NCI-H1436 (cell line): ENCODE data around the gene MAD2L1BP.
A peak's percentile ranks its signal among the peaks of the same experiment; 100 is the strongest.

ENCODE experiments used
- DNase-seq: peaks from one replicate; lab custom pipeline; 2025; lab: John Stamatoyannopoulos, UW

MAD2L1BP gene

GRCh38 chr6:43667245-43668150 lies 31.9 kb downstream of the MAD2L1BP start:
- peak; percentile 71 for DNase-seq

DNA sequence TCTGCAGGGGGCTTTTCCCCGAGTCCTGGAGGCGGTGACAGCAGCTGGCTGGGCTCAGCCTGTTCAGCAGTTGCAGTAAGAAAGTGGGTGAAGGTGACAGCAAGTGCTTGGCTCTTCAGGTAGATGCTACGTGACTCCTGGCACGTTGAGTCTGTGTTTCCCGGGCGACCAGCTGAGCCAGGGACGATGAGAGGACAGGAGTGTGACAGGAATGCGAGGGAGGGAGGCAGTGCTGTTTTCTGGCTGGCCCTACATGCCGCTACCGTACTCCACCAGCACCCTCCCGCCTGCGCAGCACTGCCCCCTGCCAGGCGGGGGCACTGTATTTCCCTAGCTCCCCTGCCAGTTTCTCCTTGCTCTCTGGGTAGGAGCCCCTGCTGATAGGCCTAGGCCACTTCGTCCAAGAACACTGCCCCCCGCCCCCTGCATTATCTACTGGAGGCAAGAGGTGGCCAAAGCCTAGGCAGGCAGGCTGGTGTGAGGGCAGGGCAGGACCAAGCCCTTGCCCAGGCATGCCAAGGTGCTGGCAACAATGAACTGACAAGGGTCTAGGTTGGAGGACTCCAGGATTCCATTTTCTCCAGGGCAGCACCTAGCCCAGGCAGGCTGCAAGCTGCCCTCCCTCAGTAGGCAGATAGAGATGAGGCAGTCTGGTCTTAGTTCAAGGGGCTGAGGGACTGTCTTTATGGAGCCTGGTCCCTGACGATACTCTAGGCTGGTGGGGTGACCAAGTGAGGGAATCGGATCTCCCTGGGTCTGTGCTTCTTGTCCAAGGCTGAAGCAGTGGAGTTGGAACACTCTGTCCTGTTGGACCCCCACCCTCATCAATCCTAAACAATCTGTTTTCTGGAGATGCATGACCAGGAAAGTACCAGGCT lies 32.8 kb downstream of the MAD2L1BP start:
- DNase-seq, result peak; percentile 72

DNA sequence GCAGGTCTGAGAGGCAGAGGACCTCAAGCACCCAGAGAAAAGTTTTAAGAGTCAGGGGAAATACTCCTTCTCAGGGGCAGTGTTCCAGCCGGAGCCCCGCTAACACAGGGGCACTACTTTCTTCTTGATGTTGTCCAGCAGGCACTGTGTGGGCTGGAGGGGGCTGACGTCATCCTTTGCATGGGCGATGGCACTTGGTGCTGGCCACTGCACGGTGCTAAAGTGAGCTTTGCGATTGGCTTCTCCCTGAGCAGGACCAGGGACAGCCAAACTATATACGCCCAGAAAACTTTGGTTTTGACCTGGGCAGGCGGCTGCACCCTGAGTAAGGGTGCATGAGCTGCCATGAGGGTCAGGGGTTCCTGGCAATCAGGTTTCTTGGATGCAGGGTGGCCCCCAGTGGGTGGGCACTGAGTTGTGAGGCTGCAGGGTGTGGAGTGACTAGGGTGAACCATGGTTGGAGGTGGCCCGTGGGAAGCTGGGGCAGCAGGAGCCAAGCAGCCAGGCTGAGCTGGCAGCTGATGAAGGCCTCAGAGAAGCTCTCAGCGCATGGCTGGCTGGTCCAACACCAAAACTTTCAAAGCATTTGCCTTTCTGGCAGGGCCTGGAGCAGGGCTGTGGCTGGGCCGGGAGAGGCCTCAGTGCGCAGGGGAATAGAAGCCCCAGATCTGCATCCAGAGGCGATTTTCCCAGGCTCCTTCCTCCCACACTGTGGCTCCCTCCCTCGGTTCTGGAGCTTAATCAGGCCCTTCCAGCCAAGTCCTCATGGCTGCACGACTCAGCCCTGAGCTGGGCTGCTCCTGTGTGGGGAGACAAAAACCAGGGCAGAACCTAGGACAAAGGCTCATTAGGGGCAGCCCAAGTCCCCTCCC lies 33.6 kb downstream of the MAD2L1BP start:
- DNase-seq, result no peak

DNA sequence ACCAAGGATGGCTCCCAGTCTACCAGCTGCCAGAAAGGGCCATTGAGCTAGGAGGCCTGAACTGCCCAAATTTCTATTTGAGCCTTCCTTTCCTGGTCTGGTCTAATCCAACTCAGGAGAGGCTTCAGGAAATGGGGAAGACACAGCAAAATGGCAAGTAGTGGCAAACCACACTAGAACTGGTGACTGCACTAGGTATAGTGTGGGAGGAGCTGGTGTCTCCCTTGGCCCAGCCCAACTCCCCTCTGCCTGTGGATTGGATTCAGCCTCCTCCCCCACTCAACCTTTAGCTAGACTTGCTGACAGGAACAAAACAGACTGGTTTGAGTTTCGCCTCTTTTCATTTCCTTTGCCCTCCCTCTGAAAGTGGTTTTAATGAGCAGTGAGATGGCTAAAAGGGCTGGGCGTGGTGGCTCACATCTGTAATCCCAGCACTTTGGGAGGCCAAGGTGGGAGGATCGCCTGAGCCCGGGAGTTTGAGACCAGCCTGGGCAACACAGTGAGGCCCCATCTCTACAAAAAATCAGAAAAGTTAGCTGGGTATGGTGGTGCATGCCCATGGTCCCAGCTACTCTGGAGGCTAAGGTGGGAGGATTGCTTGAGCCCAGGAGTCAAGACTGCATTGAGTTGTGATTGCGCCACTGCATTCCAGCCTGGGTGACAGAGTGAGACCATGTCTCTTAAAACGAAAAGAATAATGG lies 34.4 kb downstream of the MAD2L1BP start:
- DNase-seq, result no peak

DNA sequence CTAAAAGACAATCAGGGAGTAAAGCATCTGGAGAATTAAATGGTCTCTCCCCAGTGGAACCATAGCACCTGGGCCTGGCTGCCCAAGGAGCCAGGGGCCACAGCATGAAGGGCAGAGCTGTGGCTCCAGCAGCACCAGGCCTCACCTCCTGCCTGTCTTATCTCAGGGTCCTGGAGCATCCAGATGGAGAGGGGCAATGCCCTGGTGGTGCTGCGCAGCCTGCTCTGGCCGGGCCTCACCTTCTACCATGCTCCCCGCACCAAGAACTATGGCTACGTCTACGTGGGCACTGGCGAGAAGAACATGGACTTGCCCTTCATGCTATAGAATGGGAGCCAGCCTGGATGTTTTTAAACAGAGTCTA lies 35.0 kb downstream of the MAD2L1BP start:
- no peak for DNase-seq

- no peak for DNase-seq
Measured at GRCh38 chr6:43671011-43671800, 35.6 kb downstream of the MAD2L1BP start.

GRCh38 chr6:43671801-43672690 lies 36.4 kb downstream of the MAD2L1BP start:
- DNase-seq, result no peak

- DNase-seq, result no peak
Measured at GRCh38 chr6:43673444-43674084, 37.9 kb downstream of the MAD2L1BP start.

DNA sequence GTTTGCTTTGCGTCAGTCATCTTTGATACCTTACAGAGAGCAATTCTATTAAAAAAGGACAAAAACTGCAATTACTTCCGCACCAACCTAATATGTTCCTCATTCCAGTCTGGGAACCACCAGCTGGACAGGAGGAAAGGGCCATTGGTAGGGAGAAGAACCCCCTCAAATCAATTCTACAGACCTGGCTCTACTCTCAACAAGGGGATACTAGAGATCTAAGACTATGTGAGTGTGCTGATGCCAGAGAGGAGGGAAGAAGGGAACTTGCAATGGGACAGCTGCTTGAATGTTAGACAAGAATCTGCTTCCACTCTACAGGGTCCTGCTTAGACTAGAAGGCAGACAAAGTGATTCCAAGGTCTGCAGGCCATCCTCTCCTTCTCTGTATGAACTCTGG lies 38.7 kb downstream of the MAD2L1BP start:
- DNase-seq, result no peak

- DNase-seq, result no peak
Measured at GRCh38 chr6:43674921-43675320, 39.3 kb downstream of the MAD2L1BP start.

DNA sequence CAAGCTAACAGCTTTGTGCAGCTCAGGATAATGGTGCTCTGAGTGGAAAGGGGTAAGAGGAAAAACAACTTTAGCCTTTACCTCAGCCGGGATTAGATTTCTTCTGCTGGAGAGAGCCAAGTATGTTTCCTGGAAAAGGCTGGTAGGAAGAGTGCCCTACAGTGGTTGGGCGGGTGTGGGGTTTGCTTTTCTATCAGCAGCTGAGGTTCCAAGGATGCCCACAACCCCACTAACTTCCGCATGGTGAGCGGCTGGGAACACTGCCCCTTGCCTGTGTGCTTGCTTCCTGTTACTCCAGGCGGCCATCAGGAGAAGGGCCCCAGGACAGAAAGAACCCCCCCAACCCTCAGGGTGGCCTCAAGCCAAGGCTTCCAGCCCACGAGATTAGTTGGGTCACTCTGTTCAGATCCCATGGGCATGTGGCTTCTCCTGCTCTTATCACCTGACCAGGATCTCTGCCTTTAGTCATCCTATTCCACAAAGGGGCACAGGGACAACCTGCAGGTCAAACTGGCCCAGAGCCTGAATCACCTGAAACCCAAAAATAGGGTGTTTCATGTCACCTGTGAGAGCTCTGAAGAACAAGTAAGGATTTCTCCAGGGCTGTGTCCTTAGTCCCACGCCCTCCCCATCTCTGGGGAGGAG lies 41.4 kb downstream of the MAD2L1BP start:
- DNase-seq, result no peak

DNA sequence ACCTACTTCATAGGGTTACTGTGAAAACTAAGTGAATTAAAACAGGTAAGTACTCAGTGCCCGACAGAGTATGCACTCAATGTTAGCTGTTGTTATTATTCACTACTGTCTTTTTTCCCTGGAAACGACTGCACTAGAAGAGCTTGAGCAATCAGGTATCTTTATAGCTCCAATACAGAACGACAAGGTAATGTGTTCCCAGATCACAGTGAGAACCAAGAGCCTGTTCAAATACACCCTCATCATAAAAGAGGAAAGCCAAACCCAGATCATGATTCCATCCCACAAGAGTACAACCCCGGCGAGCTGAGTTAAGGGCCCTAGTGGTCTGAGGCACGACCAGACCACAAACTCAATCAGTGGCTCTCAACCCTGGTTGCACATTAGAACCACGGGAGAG lies 42.1 kb downstream of the MAD2L1BP start:
- DNase-seq, result no peak

DNA sequence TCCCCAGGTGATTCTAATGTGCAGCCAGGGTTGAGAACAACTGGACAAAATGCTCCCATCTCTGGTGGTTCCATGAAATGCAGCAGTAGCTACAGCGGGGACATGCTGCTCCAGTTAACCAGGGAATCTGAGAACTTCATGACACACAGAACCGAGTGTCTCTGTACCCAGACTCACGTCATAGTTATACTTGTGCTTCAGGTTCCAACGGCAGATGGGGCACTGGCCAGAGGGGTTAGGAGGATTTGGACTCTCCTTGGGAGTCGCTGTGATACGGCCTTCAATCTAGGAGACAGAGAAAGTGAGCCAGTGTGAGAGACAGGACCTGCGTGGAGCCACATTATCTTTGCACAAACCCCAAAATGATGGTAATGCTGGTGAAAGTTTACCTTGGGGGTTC lies 42.7 kb downstream of the MAD2L1BP start:
- DNase-seq, result no peak

DNA sequence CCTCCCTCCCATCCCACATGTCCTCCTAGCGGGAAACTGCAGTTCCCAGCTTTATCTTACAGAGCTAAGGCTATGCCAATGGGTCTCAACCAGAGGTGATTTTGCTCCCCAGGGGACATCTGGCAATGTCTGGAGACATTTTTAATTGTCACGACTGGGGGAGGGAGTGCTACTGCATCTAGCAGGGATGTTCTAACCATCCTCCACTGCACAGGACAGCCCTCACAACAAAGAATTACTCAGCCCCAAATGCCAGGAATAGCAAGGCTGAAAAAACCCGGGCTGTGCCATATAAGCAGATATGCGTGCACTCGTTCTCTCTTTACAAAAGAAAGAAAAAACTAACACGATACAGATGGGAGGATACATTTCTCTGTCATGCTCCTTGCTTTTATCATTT lies 43.4 kb downstream of the MAD2L1BP start:
- no peak for DNase-seq

DNA sequence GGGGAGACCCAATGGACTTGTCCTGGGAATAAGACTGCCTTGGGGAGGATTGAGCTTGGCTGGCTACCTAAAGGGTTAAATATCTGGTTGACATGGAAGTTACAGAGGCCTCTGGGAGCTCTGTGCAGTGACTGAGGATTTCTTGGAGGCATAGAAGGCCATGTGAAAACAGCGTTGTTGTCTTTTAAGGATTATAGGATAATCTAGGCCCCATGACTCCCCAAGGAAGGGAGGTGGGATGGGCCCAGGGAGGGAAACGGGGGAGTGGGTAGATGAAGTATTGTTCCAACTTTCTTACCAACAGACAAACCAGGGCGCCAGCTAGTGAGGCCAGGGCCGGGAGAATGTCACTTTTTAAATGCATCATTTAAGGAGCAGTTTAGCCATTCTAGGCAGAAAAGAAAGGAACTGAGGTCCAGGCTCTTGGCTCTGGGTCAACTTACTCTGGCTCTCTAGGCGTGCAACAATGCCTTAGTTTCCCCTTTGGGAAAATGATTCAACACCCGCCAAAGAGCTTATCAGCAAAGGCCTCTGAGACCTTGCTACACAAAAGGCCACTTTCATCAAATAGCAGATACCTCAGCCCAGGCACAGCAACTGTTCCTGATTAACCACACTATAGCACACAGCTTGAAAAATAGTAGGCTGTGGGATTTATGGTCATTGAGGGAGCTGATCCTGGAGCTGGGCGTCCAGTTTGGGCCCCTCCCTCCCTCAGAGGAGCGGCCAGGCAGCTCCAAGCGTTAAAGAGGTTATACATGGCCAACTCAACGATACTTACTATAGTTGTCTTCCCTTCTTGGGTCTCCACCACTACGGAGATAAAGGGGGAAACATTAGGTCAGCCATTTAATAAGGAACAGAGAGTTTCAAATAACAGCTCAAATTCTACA lies 44.9 kb downstream of the MAD2L1BP start:
- no peak for DNase-seq

DNA sequence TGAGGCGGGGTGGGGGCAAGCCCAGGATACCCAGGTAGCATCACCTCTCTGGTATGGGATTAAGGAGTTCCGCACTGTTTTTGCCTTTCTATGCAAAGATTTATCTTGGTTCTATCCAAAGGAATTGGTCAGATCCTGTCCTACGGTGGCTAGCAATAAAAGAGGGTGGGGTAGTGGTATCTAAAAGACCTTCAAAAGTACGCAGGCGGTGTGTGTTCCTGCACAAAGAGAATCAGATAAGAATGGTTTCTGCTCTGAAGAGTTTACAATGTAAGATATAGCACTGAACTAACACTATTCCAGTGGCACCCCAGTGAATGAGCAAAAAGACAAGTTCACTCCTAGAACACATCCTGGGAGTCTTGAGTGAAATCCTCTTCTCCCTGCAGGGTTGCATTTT lies 45.7 kb downstream of the MAD2L1BP start:
- no peak for DNase-seq

- no peak for DNase-seq
Measured at GRCh38 chr6:43682724-43683429, 47.2 kb downstream of the MAD2L1BP start.
